A549 (cell line): ENCODE data around the gene ZCCHC10.
"Not testable (repeated sequence)": the region's sequence is repeated elsewhere in the genome, so short reads cannot be mapped to it uniquely, and the experiment has no call there.

Experiments used
- ATOH8 ChIP-seq: fragments of 250-450 bp; sonication (Bioruptor Pico); IDR thresholded peaks from 2 replicates; pipeline ENCODE4 v1.5.0; 2020; ENCODE audit warnings: low read depth, mild to moderate bottlenecking, moderate library complexity
- BHLHE40 ChIP-seq: IDR thresholded peaks from 2 replicates; pipeline ENCODE4 v1.6.1; 2012; ENCODE audit warnings: low read depth, low read length, inconsistent platforms
- CBX2 ChIP-seq: fragments of 200-600 bp; sonication (generic); IDR thresholded peaks from 2 replicates; pipeline ENCODE4 v1.6.1; 2016; ENCODE audit warnings: low read depth, mild to moderate bottlenecking, borderline replicate concordance
- CTCF ChIP-seq: fragments of >200 bp; sonication (Bioruptor Twin); formaldehyde crosslinking; IDR thresholded peaks from 3 replicates; pipeline ENCODE4 v1.5.1; 2016
- EP300 ChIP-seq, 2 experiments: fragments of >200 bp; sonication (Bioruptor Twin); formaldehyde crosslinking; IDR thresholded peaks; 2 replicates in 1 of 2; 3 replicates in 1 of 2; pipeline ENCODE4 v1.6.1; 2016 to 2017
- HDAC2 ChIP-seq: fragments of 200-600 bp; sonication (generic); IDR thresholded peaks from 2 replicates; pipeline ENCODE4 v1.6.1; 2016
- HOXA7 ChIP-seq: fragments of 250-450 bp; sonication (Bioruptor Pico); IDR thresholded peaks from 2 replicates; pipeline ENCODE4 v1.5.0; 2020; ENCODE audit warnings: mild to moderate bottlenecking, moderate library complexity
- POLR2A ChIP-seq: IDR thresholded peaks from 2 replicates; pipeline ENCODE4 v1.6.1; 2012; ENCODE audit warnings: mild to moderate bottlenecking, low read length
- RAD21 ChIP-seq, 2 experiments: fragments of >200 bp in 1 of 2; sonication (Bioruptor Twin) in 1 of 2; formaldehyde crosslinking in 1 of 2; IDR thresholded peaks in 1 of 2; conservative IDR thresholded peaks in 1 of 2; 2 replicates in 1 of 2; 3 replicates in 1 of 2; pipeline ENCODE4 v1.6.1; 2012 to 2018; ENCODE audit warnings: inconsistent platforms in 1 of 2
- RARB ChIP-seq: fragments of 250-450 bp; sonication (Bioruptor Pico); IDR thresholded peaks from 2 replicates; pipeline ENCODE4 v1.8.0; 2021; ENCODE audit warnings: mild to moderate bottlenecking, moderate library complexity
- RFX5 ChIP-seq: fragments of 450-650 bp; IDR thresholded peaks from 2 replicates; pipeline ENCODE4 v1.7.1; 2014; ENCODE audit warnings: antibody characterized with exemption, mild to moderate bottlenecking, moderate library complexity
- RNF2 ChIP-seq: fragments of 200-600 bp; sonication (generic); IDR thresholded peaks from 2 replicates; pipeline ENCODE4 v1.6.1; 2016; ENCODE audit warnings: low read depth, mild to moderate bottlenecking, antibody characterized with exemption, moderate library complexity, borderline replicate concordance
- USF2 ChIP-seq: fragments of 450-650 bp; IDR thresholded peaks from 2 replicates; pipeline ENCODE4 v1.6.1; 2014; ENCODE audit warnings: antibody characterized with exemption

- TF ChIP-seq RARB (CRISPR knock-in tag); CTCF; ATOH8 (CRISPR knock-in tag); CBX2; POLR2A; USF2; HOXA7; RFX5; HDAC2; RAD21 (conservative IDR thresholded peaks at IDR 0.05 in 1 of 2, IDR thresholded peaks at IDR 0.05 in 1 of 2); EP300 (IDR thresholded peaks at IDR 0.05); RNF2; BHLHE40: not testable (repeated sequence)
Observed at GRCh38 chr5:132961123-132961815, 65.1 kb downstream of the ZCCHC10 start.
